ENCODE measurements around the gene PTPRQ. TPM values are rescaled to one million over a fixed set of nuclear protein-coding genes. Genes with fewer than 3 reads are reported as not detected.
A peak's percentile ranks its signal among the peaks of the same experiment; 100 is the strongest.

The PTPRQ gene
- polyA plus RNA-seq, 4 donors = not detected

DNA sequence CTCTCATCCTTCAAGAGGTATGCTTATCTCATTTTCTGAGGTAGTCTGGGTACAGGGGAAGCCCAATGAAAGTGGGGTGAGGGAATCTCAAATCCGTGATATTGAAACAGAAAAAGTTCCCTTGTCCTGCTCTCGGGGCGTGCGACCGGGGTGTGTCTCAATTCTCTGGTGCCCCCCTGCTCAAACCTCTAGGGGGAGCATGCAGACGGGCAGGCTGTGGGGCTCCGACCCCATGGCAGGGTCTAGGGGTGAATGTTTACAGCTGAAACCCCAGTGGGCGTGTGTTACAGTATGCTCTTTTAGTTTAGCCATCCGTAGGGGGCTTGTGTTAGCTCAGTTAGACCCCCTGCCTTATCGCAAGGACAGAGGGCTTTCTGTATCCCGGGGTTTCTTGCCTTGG lies 68.7 kb downstream of the PTPRQ start:
- no peak for FAIRE-seq
- no peaks in the 10 kb centered on the region for H3K36me3 ChIP-seq (ENCODE audit: control insufficient read depth in 3 of 3, insufficient read depth in 2 of 3, low read depth in 1 of 3, low read length in 3 of 3)
- no peak for DNase-seq
- no peak overlapping the region for H3K27ac ChIP-seq (ENCODE audit: low read depth in 1 of 3, low read length in 2 of 3)
- WGBS, 3 donors = 47 to 57% (median 49%) methylated on average over 11 of the region's 11 CpGs
- H3K4me3 ChIP-seq (ENCODE audit: low read depth in 1 of 3, low read length in 3 of 3) = no peak overlapping the region
- peaks cover 0 to 7% (median 0%) of the 10 kb centered on the region in 3 donors for H3K27me3 ChIP-seq (ENCODE audit: control insufficient read depth in 3 of 3, insufficient read depth in 3 of 3, low read length in 3 of 3)
- no peaks in the 10 kb centered on the region for H3K9me3 ChIP-seq (ENCODE audit: control insufficient read depth in 2 of 2, insufficient read depth in 1 of 2, low read depth in 1 of 2, low read length in 1 of 2)
- H3K4me1 ChIP-seq (ENCODE audit: control insufficient read depth in 3 of 3, insufficient read depth in 2 of 3, low read depth in 1 of 3, low read length in 2 of 3) = no peaks in the 10 kb centered on the region

DNA sequence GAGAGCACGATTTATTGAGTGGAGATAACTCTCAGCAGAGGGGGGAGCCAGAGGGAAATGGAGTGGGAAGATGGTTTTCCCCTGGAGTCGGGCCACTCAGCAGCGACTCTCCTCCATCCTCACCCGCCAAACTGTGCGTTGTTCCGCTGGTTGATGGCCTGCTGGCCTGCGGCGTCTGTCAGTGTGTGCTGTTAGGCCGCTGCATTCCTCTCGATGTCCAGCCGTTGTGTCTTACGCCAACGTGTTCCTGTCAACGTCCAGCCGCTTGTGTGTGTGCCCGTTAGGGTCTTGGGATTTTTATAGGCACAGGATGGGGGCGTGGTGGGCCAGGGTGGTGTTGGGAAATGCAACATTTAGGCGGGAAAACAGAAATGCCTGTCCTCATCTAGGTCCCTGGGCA lies 69.2 kb downstream of the PTPRQ start:
- Histone ChIP-seq H3K27ac (ENCODE audit: low read depth in 1 of 3, low read length in 2 of 3) (no peak overlapping the region), H3K4me1 (ENCODE audit: control insufficient read depth in 3 of 3, insufficient read depth in 2 of 3, low read depth in 1 of 3, low read length in 2 of 3) (no peaks in the 10 kb centered on the region), H3K27me3 (ENCODE audit: control insufficient read depth in 3 of 3, insufficient read depth in 3 of 3, low read length in 3 of 3) (peaks cover 0 to 7% (median 0%) of the 10 kb centered on the region in 3 donors), H3K36me3 (ENCODE audit: control insufficient read depth in 3 of 3, insufficient read depth in 2 of 3, low read depth in 1 of 3, low read length in 3 of 3) (no peaks in the 10 kb centered on the region), H3K9me3 (ENCODE audit: control insufficient read depth in 2 of 2, insufficient read depth in 1 of 2, low read depth in 1 of 2, low read length in 1 of 2) (no peaks in the 10 kb centered on the region), H3K4me3 (ENCODE audit: low read depth in 1 of 3, low read length in 3 of 3) (no peak overlapping the region)
- DNase-seq = no peak
- FAIRE-seq = no peak
- WGBS, 3 donors = 32 to 62% (median 51%) methylated on average over 18 of the region's 18 CpGs

DNA sequence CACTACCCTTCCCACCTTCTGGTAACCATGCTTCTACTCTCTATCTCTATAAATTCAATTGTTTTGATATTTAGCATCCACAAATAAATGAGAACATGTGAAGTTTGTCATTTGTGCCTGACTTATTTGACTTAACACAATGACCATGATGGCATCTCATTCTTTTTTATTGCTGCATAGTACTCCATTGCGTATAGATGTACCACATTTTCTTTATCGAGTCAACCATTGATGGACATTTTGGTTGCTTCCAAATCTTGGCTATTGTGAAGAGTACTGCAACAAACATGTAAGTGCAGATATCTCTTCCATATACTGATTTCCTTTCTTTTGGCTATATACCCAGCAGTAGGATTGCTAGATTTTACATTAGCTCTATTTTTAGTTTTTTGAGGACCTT lies 73.6 kb downstream of the PTPRQ start:
- Histone ChIP-seq H3K27me3 (ENCODE audit: control insufficient read depth in 3 of 3, insufficient read depth in 3 of 3, low read length in 3 of 3) (peaks cover 0 to 7% (median 0%) of the 10 kb centered on the region in 3 donors), H3K36me3 (ENCODE audit: control insufficient read depth in 3 of 3, insufficient read depth in 2 of 3, low read depth in 1 of 3, low read length in 3 of 3) (no peaks in the 10 kb centered on the region), H3K4me1 (ENCODE audit: control insufficient read depth in 3 of 3, insufficient read depth in 2 of 3, low read depth in 1 of 3, low read length in 2 of 3) (no peaks in the 10 kb centered on the region), H3K4me3 (ENCODE audit: low read depth in 1 of 3, low read length in 3 of 3) (no peak overlapping the region), H3K9me3 (ENCODE audit: control insufficient read depth in 2 of 2, insufficient read depth in 1 of 2, low read depth in 1 of 2, low read length in 1 of 2) (no peaks in the 10 kb centered on the region), H3K27ac (ENCODE audit: low read depth in 1 of 3, low read length in 2 of 3) (no peak overlapping the region)
- DNase-seq = no peak
- FAIRE-seq = no peak
- 93 to 95% (median 94%) methylated on average over 2 of the region's 2 CpGs for WGBS, 3 donors

DNA sequence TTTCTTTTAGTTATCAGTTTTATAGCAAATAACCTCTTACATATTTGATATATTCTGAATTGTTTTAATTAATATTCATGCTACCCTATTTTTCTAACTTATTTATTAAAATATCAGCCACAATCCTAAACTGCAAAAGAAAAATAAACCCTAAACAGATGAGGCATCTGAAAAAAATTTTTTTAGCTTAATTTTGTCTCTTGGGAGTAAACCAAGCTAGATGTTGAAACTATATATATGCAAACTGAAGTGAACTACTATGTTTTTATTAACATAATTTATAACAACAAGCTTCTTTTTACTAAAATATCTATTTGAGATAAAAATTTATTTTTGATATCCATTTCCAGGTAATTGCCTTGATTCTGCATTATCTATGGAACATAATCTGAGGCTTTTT lies 87.6 kb downstream of the PTPRQ start:
- FAIRE-seq (no peak), DNase-seq (no peak)
- Histone ChIP-seq H3K4me3 (ENCODE audit: low read depth in 1 of 3, low read length in 3 of 3) (no peak overlapping the region), H3K27ac (ENCODE audit: low read depth in 1 of 3, low read length in 2 of 3) (no peak overlapping the region), H3K4me1 (ENCODE audit: control insufficient read depth in 3 of 3, insufficient read depth in 2 of 3, low read depth in 1 of 3, low read length in 2 of 3) (no peaks in the 10 kb centered on the region), H3K36me3 (ENCODE audit: control insufficient read depth in 3 of 3, insufficient read depth in 2 of 3, low read depth in 1 of 3, low read length in 3 of 3) (no peaks in the 10 kb centered on the region), H3K9me3 (ENCODE audit: control insufficient read depth in 2 of 2, insufficient read depth in 1 of 2, low read depth in 1 of 2, low read length in 1 of 2) (no peaks in the 10 kb centered on the region), H3K27me3 (ENCODE audit: control insufficient read depth in 3 of 3, insufficient read depth in 3 of 3, low read length in 3 of 3) (no peaks in the 10 kb centered on the region)

DNA sequence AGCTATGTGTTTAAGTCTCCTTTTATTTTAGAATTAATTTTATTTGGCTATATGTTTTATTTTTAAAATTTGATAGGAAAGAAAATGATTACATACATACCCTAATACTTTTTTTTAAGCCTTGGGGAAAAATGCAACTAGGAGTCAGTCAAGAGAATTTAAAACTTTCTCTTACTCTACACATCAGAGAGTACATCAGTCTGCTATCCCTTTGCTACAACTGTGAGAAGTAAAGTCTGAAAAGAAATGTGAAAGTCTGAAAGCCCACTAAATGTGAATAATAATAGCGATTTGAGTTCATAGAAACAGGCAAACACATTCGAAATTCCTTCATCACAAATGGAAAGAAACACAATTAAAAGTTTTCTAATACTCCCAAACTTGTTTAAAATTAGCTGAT lies 95.0 kb downstream of the PTPRQ start:
- FAIRE-seq = no peak
- DNase-seq = no peak
- Histone ChIP-seq H3K9me3 (ENCODE audit: control insufficient read depth in 2 of 2, insufficient read depth in 1 of 2, low read depth in 1 of 2, low read length in 1 of 2) (no peaks in the 10 kb centered on the region), H3K27ac (ENCODE audit: low read depth in 1 of 3, low read length in 2 of 3) (no peak overlapping the region), H3K4me3 (ENCODE audit: low read depth in 1 of 3, low read length in 3 of 3) (no peak overlapping the region), H3K27me3 (ENCODE audit: control insufficient read depth in 3 of 3, insufficient read depth in 3 of 3, low read length in 3 of 3) (no peaks in the 10 kb centered on the region), H3K4me1 (ENCODE audit: control insufficient read depth in 3 of 3, insufficient read depth in 2 of 3, low read depth in 1 of 3, low read length in 2 of 3) (no peaks in the 10 kb centered on the region), H3K36me3 (ENCODE audit: control insufficient read depth in 3 of 3, insufficient read depth in 2 of 3, low read depth in 1 of 3, low read length in 3 of 3) (no peaks in the 10 kb centered on the region)
- WGBS, 3 donors = 22 to 29% (median 27%) methylated on average over 2 of the region's 2 CpGs

DNA sequence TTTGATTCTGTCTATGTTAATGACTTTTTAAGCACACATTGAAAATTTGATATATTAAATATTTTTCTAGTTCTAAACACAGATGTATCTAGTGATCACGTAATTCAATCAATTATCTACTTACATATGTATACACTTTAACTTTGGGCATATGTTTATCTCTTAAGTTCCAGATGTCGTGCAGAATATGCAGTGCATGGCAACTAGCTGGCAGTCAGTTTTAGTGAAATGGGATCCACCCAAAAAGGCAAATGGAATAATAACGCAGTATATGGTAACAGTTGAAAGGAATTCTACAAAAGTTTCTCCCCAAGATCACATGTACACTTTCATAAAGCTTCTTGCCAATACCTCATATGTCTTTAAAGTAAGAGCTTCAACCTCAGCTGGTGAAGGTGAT lies 105.3 kb downstream of the PTPRQ start:
- 76 to 83% (median 77%) methylated on average over 3 of the region's 3 CpGs for WGBS, 3 donors
- DNase-seq (no peak), FAIRE-seq (no peak)
- Histone ChIP-seq H3K27ac (ENCODE audit: low read depth in 1 of 3, low read length in 2 of 3) (no peak overlapping the region), H3K27me3 (ENCODE audit: control insufficient read depth in 3 of 3, insufficient read depth in 3 of 3, low read length in 3 of 3) (no peaks in the 10 kb centered on the region), H3K9me3 (ENCODE audit: control insufficient read depth in 2 of 2, insufficient read depth in 1 of 2, low read depth in 1 of 2, low read length in 1 of 2) (no peaks in the 10 kb centered on the region), H3K36me3 (ENCODE audit: control insufficient read depth in 3 of 3, insufficient read depth in 2 of 3, low read depth in 1 of 3, low read length in 3 of 3) (no peaks in the 10 kb centered on the region), H3K4me1 (ENCODE audit: control insufficient read depth in 3 of 3, insufficient read depth in 2 of 3, low read depth in 1 of 3, low read length in 2 of 3) (no peaks in the 10 kb centered on the region), H3K4me3 (ENCODE audit: low read depth in 1 of 3, low read length in 3 of 3) (no peak overlapping the region)

DNA sequence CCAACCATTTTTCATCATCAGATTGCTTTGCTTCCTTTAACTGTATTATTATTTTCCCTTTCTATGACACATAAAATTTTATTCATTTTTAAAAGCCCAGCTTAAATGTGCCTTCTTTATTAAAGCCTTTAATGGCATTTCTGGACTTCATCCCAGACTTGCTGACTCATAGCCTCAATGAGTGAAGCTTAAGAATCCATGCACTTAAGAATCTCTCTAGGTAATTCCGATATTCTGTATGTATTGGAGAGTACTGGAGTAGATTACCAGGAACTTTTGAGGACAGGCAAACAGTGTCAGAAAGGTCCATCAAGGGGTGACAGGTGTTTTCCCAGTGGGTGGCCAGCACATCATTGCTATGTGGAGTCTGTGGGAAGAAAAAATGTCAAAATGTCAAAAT lies 107.9 kb downstream of the PTPRQ start:
- Histone ChIP-seq H3K27ac (ENCODE audit: low read depth in 1 of 3, low read length in 2 of 3) (no peak overlapping the region), H3K9me3 (ENCODE audit: control insufficient read depth in 2 of 2, insufficient read depth in 1 of 2, low read depth in 1 of 2, low read length in 1 of 2) (no peaks in the 10 kb centered on the region), H3K27me3 (ENCODE audit: control insufficient read depth in 3 of 3, insufficient read depth in 3 of 3, low read length in 3 of 3) (no peaks in the 10 kb centered on the region), H3K36me3 (ENCODE audit: control insufficient read depth in 3 of 3, insufficient read depth in 2 of 3, low read depth in 1 of 3, low read length in 3 of 3) (no peaks in the 10 kb centered on the region), H3K4me1 (ENCODE audit: control insufficient read depth in 3 of 3, insufficient read depth in 2 of 3, low read depth in 1 of 3, low read length in 2 of 3) (no peaks in the 10 kb centered on the region), H3K4me3 (ENCODE audit: low read depth in 1 of 3, low read length in 3 of 3) (no peak overlapping the region)
- FAIRE-seq (no peak), DNase-seq (no peak)
- 63 to 72% (median 71%) methylated on average over 1 of the region's 1 CpG for WGBS, 3 donors

DNA sequence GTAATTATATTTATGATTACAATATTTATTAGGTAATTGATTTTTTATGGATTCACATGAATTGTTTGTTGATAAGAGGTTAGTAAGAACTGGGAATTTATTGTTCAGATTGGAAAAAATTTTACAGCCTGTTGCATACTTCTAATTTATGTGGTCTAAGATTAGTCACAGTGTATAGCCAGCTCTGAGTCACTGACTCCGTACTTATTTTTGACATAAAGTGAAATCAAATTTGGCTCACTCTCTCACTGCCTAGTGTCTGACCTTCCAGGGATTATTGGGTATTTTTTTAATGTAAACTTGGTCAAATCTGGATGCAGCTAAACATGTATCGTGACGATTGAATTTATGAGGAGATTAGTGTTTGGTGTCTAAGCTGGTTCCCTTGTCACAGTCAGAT lies 109.3 kb downstream of the PTPRQ start:
- Histone ChIP-seq H3K9me3 (ENCODE audit: control insufficient read depth in 2 of 2, insufficient read depth in 1 of 2, low read depth in 1 of 2, low read length in 1 of 2) (no peaks in the 10 kb centered on the region), H3K36me3 (ENCODE audit: control insufficient read depth in 3 of 3, insufficient read depth in 2 of 3, low read depth in 1 of 3, low read length in 3 of 3) (no peaks in the 10 kb centered on the region), H3K27ac (ENCODE audit: low read depth in 1 of 3, low read length in 2 of 3) (no peak overlapping the region), H3K27me3 (ENCODE audit: control insufficient read depth in 3 of 3, insufficient read depth in 3 of 3, low read length in 3 of 3) (no peaks in the 10 kb centered on the region), H3K4me3 (ENCODE audit: low read depth in 1 of 3, low read length in 3 of 3) (no peak overlapping the region), H3K4me1 (ENCODE audit: control insufficient read depth in 3 of 3, insufficient read depth in 2 of 3, low read depth in 1 of 3, low read length in 2 of 3) (no peaks in the 10 kb centered on the region)
- DNase-seq (no peak), FAIRE-seq (peak; percentile 67)
- 61 to 76% (median 62%) methylated on average over 3 of the region's 3 CpGs for WGBS, 3 donors

DNA sequence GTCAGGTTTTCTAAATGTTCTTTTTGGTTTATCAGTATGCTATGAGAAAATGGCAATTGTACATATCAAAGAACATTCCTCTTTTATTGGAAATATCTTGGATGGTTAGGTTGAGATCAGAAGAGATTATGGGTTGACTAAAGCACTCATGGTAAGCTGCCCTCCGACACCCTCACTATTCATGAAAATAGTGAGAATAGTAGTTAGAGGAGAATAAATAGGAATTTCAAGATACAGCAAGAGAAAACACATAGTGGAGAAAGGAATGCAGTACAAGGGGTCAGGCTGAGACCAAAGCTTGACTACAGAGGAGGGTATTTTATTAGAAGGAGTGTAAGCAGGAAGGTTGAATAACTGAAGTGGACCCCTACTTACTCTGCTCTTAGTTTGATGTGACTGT lies 112.5 kb downstream of the PTPRQ start:
- H3K36me3 ChIP-seq (ENCODE audit: control insufficient read depth in 3 of 3, insufficient read depth in 2 of 3, low read depth in 1 of 3, low read length in 3 of 3) = no peaks in the 10 kb centered on the region
- H3K4me1 ChIP-seq (ENCODE audit: control insufficient read depth in 3 of 3, insufficient read depth in 2 of 3, low read depth in 1 of 3, low read length in 2 of 3) = no peaks in the 10 kb centered on the region
- no peak overlapping the region for H3K4me3 ChIP-seq (ENCODE audit: low read depth in 1 of 3, low read length in 3 of 3)
- no peaks in the 10 kb centered on the region for H3K9me3 ChIP-seq (ENCODE audit: control insufficient read depth in 2 of 2, insufficient read depth in 1 of 2, low read depth in 1 of 2, low read length in 1 of 2)
- DNase-seq (no peak), FAIRE-seq (no peak)
- H3K27ac ChIP-seq (ENCODE audit: low read depth in 1 of 3, low read length in 2 of 3) = no peak overlapping the region
- WGBS, 3 donors = 73 to 82% (median 75%) methylated on average over 1 of the region's 1 CpG
- H3K27me3 ChIP-seq (ENCODE audit: control insufficient read depth in 3 of 3, insufficient read depth in 3 of 3, low read length in 3 of 3) = no peaks in the 10 kb centered on the region

All from small intestine (tissue), 7 donors.